Common myeloid progenitor, CD34-positive (primary cell): ENCODE measurements around the gene ESF1.

Experiments
- CTCF ChIA-PET: fragments of 350-600 bp; sonication (Branson Sonifier 250); formaldehyde crosslinking; loops from one replicate; lab custom pipeline; 2021; ENCODE audit warnings: antibody characterized with exemption; lab: Charles Lee
- POLR2A ChIA-PET: fragments of 350-600 bp; sonication (Branson Sonifier 250); formaldehyde crosslinking; loops from one replicate; lab custom pipeline; 2021; ENCODE audit warnings: antibody characterized with exemption; lab: Charles Lee
- DNase-seq, 3 donors: peaks; one replicate each; pipeline versions ENCODE4 v3.0.0 to v3.0.0-alpha.2; 2013
- H3K27ac ChIP-seq, 2 experiments: 1 replicate in 1 of 2; 2 replicates in 1 of 2; pipeline ENCODE4 v1.7.0; 2013; ENCODE audit warnings: inconsistent platforms in 2 of 2, low read length in 2 of 2, mild to moderate bottlenecking in 2 of 2, low read depth in 1 of 2, moderate library complexity in 1 of 2; ENCODE audit not compliant: severe bottlenecking in 2 of 2, insufficient read depth in 1 of 2, poor library complexity in 1 of 2
- H3K27me3 ChIP-seq, 5 experiments: replicated peaks in 2 of 5; 1 replicate in 3 of 5; 2 replicates in 2 of 5; pipeline versions ENCODE4 v1.6.1 to v1.7.0; 2013; ENCODE audit warnings: low read length in 4 of 5, mild to moderate bottlenecking in 2 of 5, moderate library complexity in 2 of 5, inconsistent platforms in 1 of 5; ENCODE audit not compliant: insufficient read depth in 5 of 5, control insufficient read depth in 4 of 5
- H3K36me3 ChIP-seq, 4 experiments: 1 replicate in 2 of 4; 2 replicates in 2 of 4; pipeline versions ENCODE4 v1.6.1 to v1.7.0; 2013; ENCODE audit warnings: low read length in 3 of 4, control low read depth in 1 of 4, mild to moderate bottlenecking in 1 of 4; ENCODE audit not compliant: control insufficient read depth in 4 of 4, insufficient read depth in 4 of 4
- H3K4me1 ChIP-seq, 4 experiments: 1 replicate in 3 of 4; 2 replicates in 1 of 4; pipeline versions ENCODE4 v1.6.1 to v1.7.1; 2013; ENCODE audit warnings: low read length in 3 of 4, mild to moderate bottlenecking in 3 of 4, control low read depth in 1 of 4, inconsistent platforms in 1 of 4, moderate library complexity in 1 of 4; ENCODE audit not compliant: control insufficient read depth in 4 of 4, insufficient read depth in 4 of 4; ENCODE audit errors: control extremely low read depth in 1 of 4
- H3K4me3 ChIP-seq, 7 experiments: 1 replicate in 4 of 7; 2 replicates in 3 of 7; pipeline versions ENCODE4 v1.5.1 to v1.7.0; 2013; ENCODE audit warnings: mild to moderate bottlenecking in 7 of 7, low read length in 6 of 7, moderate library complexity in 6 of 7, inconsistent platforms in 2 of 7, low read depth in 2 of 7, control low read depth in 1 of 7; ENCODE audit not compliant: insufficient read depth in 4 of 7, control insufficient read depth in 1 of 7; ENCODE audit errors: extremely low read depth in 1 of 7
- H3K9me3 ChIP-seq, 5 experiments: 1 replicate in 4 of 5; 2 replicates in 1 of 5; pipeline versions ENCODE4 v1.6.1 to v1.7.1; 2013; ENCODE audit warnings: low read length in 4 of 5, mild to moderate bottlenecking in 2 of 5, inconsistent platforms in 1 of 5, low read depth in 1 of 5, moderate library complexity in 1 of 5; ENCODE audit not compliant: control insufficient read depth in 4 of 5, insufficient read depth in 2 of 5; ENCODE audit errors: control extremely low read depth in 1 of 5
- WGBS: methylation state at CpG from one replicate; pipeline ENCODE4 v1.1.5; 2013; ENCODE audit not compliant: insufficient coverage; 5-methylcytosine and 5-hydroxymethylcytosine counted together

Gene ESF1

GRCh38 chr20:13736436-13737191, 48.1 kb downstream of the ESF1 start:
- WGBS: 100% methylated on average over 1 of the region's 3 CpGs
- Histone ChIP-seq H3K27me3 (no peaks in the 10 kb centered on the region), H3K4me1 (no peaks in the 10 kb centered on the region), H3K27ac (peak overlapping the region in 1 of 2 experiments; percentile 8), H3K36me3 (peaks cover 18 to 44% (median 25%) of the 10 kb centered on the region in 4 experiments), H3K4me3 (no peak overlapping the region), H3K9me3 (peaks cover 0 to 14% (median 10%) of the 10 kb centered on the region in 5 experiments)
- ChIA-PET CTCF (no interaction called here), POLR2A (interaction anchor here (0.6 kb wide), 1 partner anchor 50 kb away, joined by 4 read pairs; no protein-coding TSS in a partner anchor)
- DNase-seq: no peak

DNA sequence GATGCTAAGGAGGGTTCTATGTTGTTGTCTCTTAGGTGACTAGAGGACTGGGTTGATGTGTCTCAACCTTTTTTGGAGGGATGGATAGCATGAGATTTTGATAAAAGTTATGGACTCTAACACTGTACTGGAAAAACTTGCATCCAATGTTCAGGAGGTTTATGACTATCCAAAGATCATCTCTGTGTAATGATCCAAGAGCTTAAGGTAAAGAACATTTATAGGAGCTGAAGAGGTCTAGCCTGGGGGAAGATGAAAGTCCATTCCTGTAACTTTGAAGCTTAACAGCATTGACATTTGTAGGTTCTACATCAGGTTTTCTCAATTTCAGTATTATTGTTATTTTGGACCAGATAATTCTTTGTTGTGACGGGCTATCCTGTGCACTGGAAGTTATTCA, 48.9 kb downstream of the ESF1 start:
- ChIA-PET POLR2A (no interaction called here), CTCF (no interaction called here)
- H3K9me3 ChIP-seq: peaks cover 0 to 8% (median 5%) of the 10 kb centered on the region in 5 experiments
- no CpG with 5 or more reads among the region's 1 CpG for WGBS
- H3K36me3 ChIP-seq: peaks cover 13 to 43% (median 24%) of the 10 kb centered on the region in 4 experiments
- no peak for DNase-seq
- H3K4me1 ChIP-seq: no peaks in the 10 kb centered on the region
- H3K27me3 ChIP-seq: no peaks in the 10 kb centered on the region
- H3K27ac ChIP-seq: no peak overlapping the region
- no peak overlapping the region for H3K4me3 ChIP-seq

DNA sequence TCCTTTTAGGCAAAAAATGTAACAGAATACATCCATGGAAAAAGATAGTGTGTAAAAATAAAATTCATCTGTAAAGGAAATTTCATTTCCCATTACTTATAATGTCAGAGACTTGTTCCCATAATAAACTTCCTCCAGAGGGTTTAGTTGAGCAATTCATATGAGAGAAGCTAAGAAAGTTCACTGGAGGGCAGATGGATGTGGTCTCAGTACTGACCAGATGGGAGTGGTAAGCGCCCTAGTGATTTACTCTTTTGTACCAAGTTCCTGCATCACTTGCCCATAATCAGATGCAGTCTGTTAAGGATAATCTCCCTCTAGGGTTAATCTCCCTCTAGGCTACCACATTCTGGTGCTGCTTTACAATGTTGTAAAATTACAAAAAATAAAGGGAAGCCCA, 61.7 kb downstream of the ESF1 start:
- POLR2A ChIA-PET: no interaction called here

GRCh38 chr20:13718171-13718570, 66.5 kb downstream of the ESF1 start:
- Histone ChIP-seq H3K4me3 (no peak overlapping the region), H3K4me1 (no peaks in the 10 kb centered on the region), H3K9me3 (no peaks in the 10 kb centered on the region), H3K27me3 (no peaks in the 10 kb centered on the region), H3K36me3 (peaks cover 7 to 47% (median 32%) of the 10 kb centered on the region in 4 experiments), H3K27ac (no peak overlapping the region)
- no peak for DNase-seq
- WGBS: 100% methylated on average over 1 of the region's 2 CpGs
- POLR2A ChIA-PET: no interaction called here
- CTCF ChIA-PET: no interaction called here

More for the DNA sequence above, 61.7 kb downstream of the ESF1 start:
- Histone ChIP-seq H3K36me3 (peaks cover 6 to 49% (median 21%) of the 10 kb centered on the region in 4 experiments), H3K27ac (no peak overlapping the region), H3K4me3 (no peak overlapping the region), H3K27me3 (no peaks in the 10 kb centered on the region), H3K9me3 (no peaks in the 10 kb centered on the region), H3K4me1 (no peaks in the 10 kb centered on the region)
- no CpG with 5 or more reads among the region's 1 CpG for WGBS
- CTCF ChIA-PET: no interaction called here
- no peak for DNase-seq

- Histone ChIP-seq H3K4me3 (no peak overlapping the region), H3K9me3 (no peaks in the 10 kb centered on the region), H3K36me3 (peaks cover 7 to 47% (median 32%) of the 10 kb centered on the region in 4 experiments), H3K4me1 (no peaks in the 10 kb centered on the region), H3K27ac (no peak overlapping the region), H3K27me3 (no peaks in the 10 kb centered on the region)
- no CpG with 5 or more reads among the region's 1 CpG for WGBS
- ChIA-PET CTCF (no interaction called here), POLR2A (no interaction called here)
- no peak for DNase-seq
These were observed 67.1 kb downstream of the ESF1 start for GRCh38 chr20:13717631-13718044.

DNA sequence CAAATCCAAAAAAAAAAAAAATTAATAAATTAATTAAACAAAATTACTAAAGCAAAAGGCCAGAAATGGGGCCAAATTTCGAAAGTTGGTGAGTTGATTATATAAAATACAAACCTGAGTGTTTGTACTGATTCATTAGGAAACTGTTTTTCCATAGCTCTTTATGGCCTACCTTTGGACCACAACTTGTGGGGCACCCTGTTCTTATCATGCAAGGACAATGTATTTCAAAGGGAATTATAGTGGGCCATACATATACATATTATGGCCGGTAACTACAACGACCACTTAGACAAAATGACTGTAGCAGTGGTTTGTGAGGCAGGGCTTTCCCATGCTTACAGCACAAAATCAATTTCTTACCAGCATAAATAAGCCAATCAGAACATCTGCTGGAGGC, 69.5 kb downstream of the ESF1 start:
- Histone ChIP-seq H3K9me3 (peaks cover 0 to 6% (median 3%) of the 10 kb centered on the region in 5 experiments), H3K4me3 (no peak overlapping the region), H3K4me1 (no peaks in the 10 kb centered on the region), H3K27me3 (no peaks in the 10 kb centered on the region), H3K36me3 (peaks cover 7 to 39% (median 31%) of the 10 kb centered on the region in 4 experiments), H3K27ac (no peak overlapping the region)
- CTCF ChIA-PET: no interaction called here
- 100% methylated on average over 2 of the region's 3 CpGs for WGBS
- DNase-seq: no peak
- POLR2A ChIA-PET: no interaction called here

- peaks cover 0 to 5% (median 2%) of the 10 kb centered on the region in 4 experiments for H3K36me3 ChIP-seq
- H3K4me3 ChIP-seq: no peak overlapping the region
- H3K9me3 ChIP-seq: peaks cover 0 to 6% (median 3%) of the 10 kb centered on the region in 5 experiments
- no peaks in the 10 kb centered on the region for H3K4me1 ChIP-seq
- WGBS: no CpG with 5 or more reads among the region's 1 CpG
- CTCF ChIA-PET: no interaction called here
- no peaks in the 10 kb centered on the region for H3K27me3 ChIP-seq
- DNase-seq: no peak
- POLR2A ChIA-PET: interaction anchor here (0.6 kb wide), 1 partner anchor 31 kb away, joined by 4 read pairs; no protein-coding TSS in a partner anchor
- no peak overlapping the region for H3K27ac ChIP-seq
These were observed 76.5 kb downstream of the ESF1 start for GRCh38 chr20:13708234-13708633.
